NOMO-1 (cell line): ENCODE data around the gene DCANP1.
A peak's percentile ranks its signal among the peaks of the same experiment; 100 is the strongest.

Experiments used
- DNase-seq, 2 experiments: peaks; one replicate each; lab custom pipeline; 2025; ENCODE audit not compliant: unreplicated experiment in 2 of 2; lab: John Stamatoyannopoulos, UW

The DCANP1 gene

DNA sequence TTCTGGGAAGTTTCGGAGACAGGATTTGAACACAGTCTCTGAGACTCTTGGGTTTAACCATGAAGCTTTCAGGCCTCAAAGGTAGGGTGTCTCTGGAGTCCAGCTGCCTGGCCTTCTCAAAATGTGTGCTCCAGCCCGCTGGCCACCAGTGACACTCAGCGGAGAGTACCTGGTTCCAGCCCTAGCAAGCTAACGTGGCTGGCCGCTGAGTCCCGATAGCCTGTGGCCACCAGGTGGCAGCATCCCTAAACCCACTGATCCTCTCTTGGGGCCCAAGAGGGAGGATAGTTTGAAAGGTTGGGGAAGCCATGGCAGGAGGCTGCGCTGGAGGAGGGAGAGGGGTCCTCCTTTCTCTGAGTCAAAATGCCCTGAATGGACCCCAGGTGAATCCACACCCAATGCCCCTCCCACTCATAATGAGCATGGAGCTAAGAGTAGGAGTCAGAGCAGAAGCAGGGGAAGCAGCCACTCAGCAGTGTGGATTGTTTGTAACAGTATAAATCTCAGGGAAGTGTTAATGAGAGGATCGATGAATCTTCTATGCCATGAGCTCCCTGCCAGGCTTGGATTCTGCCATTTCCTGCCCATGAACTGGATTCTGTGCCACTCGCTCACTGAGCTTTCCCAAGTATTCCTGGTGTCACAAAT lies 10.4 kb upstream of the DCANP1 start:
- DNase-seq: peak; percentile 63 to 66

DNA sequence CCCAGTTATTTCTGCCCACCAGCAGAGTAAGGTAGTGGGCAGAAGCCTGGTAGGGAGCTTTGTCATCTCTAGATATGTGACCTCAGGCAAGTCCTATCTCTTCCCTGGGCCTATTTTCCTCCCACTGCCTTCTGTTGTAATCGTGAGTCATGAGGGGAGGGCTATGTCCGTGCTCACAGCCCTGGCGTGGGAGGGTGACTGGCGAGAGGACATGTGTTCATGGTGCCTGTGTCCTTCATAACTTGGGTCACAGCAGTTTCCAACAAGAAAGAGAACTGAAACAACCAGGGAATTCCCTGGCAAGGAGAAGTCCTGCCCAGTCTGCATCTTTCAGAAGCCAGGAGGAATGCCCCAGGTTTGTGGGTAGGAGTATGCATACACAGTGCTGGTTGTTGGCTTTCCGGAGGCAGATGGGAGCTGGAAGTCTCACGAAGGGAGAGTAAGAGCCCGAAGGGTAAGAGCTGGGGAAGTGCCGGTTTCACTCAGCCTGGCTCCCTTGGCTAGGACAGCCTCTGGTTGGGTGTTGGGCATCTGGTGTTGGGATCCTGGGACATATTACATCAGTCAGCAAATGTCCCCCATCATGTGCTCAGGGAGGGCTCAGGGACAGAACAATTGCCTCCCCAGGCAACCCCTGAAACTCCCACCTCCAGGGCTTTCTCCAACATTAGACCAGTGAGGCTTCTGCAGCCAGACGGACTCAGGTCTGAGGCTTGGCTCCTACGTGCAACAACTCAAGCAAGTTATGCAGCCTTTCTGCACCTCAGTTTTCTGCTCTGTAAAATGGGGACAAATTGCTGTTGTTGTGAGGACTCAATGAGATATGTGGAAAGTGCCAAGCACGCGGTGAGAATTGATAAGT lies 9.3 kb upstream of the DCANP1 start:
- peak; percentile 69 to 81 for DNase-seq

DNA sequence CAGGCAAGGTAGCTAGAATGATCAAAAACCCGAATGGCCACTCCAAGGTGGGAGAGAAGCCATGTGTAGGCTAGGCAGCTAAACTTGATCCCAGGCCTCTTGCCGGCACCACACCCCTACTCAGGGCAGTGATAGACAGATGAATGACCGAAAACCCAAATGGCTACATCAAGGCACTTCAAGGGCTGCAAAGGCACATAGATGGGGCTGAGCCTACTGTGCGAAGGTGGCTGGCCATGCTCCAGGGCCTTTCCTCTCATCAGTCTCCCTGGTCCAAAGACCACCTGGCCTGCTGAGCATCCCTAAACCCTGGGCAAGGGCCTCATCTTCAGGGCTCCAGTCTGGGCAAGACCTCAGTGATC lies 8.7 kb upstream of the DCANP1 start:
- no peak for DNase-seq

DNA sequence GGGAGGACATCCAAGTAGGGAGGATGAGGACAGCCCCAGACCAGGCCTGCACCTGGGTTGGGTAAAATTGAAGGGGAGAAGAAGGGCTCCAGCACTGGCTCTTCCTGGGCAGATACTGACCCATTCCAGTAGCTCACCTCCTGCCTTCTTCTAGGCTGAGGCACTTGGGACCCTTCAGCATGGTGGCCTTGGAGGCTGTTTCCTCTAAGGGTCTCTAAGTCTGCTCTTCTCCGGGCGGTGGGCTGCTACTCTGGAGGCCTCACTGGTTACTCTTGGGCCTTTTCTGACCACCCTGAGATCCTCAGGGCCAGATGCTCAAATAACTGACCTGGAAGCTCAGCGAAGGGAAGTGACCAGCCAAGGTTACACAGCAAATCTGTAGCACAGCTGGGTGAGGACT lies 7.8 kb upstream of the DCANP1 start:
- DNase-seq: no peak

DNA sequence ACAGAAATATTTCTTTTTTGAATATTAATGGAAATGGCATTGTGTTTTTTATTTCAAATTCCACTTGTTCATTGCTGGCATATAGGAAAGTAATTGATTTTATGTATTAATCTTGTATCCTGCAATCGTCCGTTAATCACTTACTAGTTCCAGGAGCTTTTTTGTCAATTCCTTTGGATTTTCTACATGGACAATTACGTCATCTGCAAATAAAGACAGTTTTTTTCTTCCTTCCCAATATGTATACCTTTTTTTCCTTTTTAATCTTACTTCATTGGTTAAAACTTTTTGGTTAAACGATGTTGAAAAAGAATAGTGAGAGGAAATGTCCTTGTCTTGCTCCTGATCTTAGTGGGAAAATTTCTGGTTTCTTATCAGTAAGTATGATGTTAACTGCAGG lies 6.5 kb upstream of the DCANP1 start:
- DNase-seq: no peak

DNA sequence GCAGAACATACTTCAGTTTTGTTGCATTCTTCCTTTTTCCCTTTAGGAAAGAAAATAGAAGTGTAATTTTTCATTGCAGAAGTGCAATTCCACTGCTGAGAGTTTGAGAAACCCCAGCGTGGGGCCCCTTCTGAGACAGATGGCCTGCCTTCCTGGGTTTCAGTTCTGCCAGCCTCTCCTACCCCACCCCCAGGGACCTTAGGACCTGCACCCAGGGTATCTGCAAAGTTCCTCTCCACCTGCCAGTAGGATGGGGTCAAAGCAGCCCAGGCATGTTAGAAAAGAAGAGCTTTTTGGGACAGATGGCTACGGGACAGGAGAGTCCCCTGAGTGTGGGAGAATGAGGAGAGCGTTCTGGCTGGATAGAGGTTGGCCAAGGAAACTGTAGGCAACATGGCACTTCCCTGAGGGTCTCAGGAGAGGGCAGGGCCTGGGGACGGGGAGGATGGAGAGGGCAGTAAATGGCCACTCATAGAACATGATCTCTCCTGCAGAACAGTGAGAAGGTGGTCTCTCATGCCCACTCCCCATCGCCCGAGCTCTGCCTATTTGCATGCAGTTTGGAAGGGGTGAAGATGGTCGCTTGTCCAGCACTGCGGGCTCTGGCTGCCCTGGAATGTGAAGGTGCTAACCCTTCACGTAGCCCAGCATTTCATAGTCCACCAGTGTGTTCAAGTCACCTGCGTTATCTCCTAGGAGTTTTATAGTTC lies 5.3 kb upstream of the DCANP1 start, which contains the start of gene TIFAB:
TSS of gene TIFAB (minus strand) at position 31 of the 710 bp plus-strand sequence. CDS start 2,412 bp downstream, outside the sequence.
- DNase-seq: peak; percentile 28 to 35

DNA sequence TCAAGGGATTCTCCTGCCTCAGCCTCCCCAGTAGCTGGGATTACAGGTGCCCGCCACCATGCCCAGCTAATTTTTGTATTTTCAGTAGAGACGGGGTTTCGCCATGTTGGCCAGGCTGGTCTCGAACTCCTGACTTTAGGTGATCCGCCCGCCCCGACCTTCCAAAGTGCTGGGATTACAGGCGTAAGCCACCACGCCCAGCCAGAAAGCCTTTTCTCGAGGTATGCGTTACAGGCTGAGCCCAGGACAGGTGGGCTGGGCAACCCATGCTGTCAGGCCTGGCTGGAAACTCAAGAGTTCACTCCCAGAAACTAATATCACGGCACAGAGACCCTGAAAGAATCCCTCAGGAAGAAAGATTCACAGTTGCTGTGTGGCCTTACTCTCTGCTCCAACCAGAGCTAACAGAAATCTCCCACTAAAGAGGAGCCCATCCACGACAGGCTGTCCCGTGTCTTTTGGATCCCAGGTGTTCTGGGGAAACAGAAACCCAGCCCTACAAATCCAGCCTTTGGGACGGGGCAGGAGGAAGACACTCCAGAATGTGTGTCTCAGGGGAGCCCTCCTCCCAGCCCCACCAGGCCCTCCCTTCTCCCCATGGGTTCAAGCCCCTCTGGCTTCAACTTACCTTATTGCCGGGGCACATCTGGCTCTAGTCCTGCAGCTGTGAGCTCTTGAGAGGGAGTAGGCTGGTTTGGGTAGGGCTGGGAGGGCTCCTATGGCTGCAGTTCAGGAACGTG lies 4.6 kb upstream of the DCANP1 start:
- DNase-seq: no peak

DNA sequence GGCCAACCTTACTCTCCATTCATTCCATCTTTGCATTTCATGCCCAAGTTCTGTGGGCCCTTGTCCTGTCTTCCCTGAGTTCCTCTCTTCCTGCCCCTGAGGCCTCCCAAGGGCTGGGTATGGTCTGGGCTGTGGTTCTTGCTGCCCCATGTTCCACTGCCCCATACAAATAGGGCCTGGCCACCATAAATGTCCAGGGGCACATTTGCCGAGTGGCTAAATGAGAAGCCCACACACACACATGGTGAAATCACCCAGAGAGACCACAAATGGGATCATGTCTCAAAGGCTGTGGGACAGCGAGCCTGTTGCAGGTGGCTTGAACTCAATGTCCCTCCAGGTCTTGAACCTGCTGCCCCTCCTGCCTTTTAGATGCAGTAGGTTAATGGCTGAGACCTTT lies 3.8 kb upstream of the DCANP1 start:
- no peak for DNase-seq

DNA sequence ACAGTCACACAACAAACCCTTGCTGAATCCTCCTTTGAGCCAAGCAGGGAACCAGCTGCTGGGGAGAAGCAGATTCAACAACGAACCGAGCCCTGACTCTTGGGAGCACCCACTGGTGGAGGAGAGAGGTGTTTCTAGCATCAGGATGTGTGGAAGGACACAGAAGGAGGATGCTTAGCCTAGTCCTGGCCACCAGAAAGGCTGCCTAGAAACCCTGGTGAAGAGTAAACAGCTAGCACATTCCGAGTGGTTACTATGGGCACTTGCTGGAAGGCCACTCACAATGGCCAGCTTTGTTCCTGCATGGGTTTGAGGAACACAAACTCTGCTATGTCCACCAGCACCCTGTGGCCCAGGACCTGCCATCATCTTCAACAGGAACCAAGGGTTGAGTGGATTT lies 3.2 kb upstream of the DCANP1 start:
- DNase-seq: no peak

DNA sequence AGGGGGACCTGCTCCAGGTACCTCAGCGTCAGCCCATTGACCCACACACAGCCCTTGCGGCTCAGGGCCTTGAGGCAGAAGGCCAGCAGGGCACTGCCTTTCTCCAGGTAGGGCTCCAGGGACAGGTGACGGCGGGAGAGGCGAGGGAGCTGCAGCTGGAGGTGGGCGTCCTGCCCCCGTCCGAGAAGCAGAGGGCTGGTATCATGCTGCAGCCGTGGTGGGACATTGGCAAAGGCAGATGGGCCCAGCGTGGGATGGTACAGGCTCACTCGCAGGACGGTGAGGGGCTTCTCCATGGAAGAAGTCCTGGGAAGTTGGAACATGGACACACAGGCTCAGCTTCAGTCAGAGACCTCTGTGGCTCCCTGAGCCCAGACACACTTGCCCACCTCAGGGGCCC lies 2.5 kb upstream of the DCANP1 start:
- no peak for DNase-seq

DNA sequence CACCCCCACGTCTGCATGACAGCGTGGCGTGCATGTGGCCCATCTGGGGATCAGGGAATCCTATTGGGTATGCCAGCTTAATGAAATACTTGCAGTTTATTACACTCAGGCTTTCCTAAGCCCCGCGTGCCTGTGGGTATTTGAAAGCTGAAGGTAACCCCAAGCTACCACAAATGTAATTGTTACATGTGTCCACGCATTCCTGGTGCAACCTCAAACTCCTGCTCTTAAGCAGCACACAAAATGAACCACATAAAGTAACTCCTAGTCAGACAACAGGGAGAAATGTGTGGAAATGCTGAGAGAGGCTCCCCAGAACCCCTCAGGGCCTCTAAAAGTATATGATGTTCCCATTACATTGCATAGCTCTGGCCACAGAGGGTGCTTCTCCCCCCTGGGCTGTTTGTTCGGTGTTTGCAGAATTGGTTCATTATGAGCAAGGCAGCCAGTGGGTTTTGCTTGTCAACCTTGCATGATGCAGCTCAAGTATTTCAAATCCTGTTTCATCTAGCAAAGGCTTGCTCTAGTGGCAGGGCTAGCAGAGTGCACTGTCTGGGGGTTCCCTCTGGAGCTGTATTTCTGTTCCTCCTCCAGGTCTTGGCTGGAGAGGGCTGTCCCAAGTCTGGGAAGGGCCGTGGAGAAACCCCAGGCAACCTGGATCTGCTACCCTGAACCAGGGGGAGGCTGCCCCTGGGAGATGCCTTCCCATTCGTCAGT lies 1.8 kb upstream of the DCANP1 start:
- DNase-seq: no peak

DNA sequence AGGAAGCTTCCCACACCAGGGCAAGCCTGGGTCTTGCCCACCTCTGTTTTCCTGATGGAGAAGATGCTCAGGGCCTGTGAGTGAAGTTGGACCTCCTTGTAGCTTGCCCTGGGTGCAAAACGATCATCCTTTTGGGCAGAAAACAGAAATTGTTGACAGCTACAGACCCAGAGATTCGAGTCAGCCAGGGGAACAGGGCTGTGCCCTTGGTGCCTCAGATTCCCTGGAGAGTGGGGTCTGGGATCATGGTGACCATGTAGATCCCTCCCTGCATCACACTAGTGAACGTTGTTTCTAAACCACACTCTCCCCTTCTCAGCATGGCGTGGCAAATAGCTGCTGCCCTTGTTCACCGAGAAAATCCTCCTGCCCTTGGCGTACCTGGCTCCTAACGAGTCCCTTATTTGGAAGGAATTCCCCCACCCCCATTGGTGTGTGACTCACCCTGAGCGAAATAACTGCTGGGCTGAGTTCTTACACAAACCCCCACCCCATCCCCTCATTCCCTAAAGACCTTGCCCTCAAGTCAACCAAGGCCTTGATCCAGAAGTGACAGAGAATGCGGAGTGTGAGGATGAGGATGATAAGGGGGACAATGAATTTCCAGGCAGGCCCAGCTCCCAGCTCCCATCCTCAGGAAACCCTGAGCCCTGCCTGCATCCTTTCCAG lies 1.1 kb upstream of the DCANP1 start:
- no peak for DNase-seq

DNA sequence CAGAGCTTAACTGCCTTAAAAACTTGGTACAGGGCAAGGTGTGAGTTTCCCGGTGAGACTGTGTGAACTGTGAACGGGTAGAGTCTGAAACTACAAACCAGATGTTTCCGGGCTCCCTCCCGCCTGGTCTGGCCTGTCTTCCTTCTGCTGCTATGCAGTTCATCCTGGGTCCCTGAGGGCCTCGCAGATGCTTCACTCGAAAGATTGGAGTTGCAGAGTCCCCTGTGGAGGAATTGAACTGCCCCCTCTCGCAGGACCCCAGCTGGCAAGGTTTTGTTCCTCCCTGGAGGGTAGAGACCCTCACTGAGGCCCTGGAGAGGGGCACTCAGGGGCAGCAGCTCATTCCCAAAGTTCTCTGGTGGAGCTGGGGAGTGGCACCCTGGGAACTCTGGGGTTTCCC lies 533 bp downstream of the DCANP1 start:
- no peak for DNase-seq

DNA sequence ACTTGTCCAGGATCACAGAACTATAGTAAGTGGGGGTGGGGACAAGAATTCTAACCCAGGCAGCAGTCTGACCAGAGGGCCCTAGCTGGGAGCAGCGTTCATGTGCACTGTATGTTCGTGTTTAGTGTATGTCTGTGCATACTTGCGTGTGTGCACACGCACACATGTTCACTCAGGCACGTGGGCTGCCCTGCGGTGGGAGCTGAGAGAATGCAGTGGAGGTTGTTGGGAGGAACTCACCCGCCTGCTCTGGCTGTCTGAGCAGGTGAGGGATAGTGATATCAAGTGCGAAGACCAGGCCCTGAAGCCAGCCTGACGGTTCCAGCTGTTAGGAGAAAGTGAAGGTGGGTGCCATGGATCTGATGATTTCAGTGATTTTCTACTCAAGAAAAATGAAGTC lies 942 bp downstream of the DCANP1 start:
- DNase-seq: no peak

DNA sequence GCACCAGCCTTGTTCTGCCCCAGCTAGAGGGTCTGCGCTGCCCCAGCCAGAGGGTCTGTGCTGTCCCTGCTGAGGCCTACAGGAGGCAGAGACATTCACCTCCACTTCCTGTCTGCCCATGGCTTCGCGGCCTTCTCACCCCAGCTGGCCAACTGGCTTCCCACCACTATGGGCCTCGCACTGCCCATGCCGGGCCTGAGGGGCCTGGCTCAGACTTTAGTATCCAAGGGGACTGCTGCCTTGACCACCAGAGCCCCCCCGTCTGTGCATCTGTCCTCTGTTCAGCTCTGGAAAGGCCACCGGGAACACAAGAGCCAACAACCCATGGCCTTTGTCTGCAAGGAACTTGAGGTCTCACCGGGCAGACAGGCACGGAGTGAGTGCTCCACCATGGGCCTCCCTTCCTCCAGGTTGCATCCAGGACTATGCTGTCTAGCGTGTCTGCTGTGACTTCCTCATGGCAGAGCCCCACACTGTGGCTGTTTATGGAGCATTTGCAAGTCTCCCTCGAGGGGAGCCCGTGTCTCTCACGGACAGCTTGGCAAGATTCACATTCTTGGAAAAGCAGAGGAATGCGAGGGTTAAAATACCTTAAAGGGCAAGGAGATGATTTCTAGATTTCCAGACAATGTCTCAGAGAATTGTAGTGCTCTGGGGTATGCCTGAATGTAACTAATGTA lies 1.7 kb downstream of the DCANP1 start:
- no peak for DNase-seq

DNA sequence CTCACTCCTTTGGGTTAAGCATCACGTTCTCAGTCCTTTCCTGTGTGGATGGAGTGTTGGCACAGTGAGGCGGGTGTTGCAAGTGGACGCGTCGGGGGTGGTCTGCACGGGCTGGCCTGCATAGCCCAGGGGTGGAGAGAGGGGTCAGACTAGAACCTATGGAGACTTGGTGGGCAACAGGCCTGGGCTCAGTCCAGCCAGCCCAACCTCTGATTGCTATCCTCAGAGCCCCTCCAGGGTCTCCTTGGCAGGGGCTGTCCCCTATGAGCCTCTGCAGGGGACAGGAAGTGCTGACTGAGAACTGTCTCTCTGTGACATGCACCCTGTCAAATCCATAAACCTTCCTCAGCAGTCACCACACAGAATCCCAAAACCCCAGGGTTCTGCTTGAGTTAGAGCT lies 2.3 kb downstream of the DCANP1 start:
- no peak for DNase-seq

DNA sequence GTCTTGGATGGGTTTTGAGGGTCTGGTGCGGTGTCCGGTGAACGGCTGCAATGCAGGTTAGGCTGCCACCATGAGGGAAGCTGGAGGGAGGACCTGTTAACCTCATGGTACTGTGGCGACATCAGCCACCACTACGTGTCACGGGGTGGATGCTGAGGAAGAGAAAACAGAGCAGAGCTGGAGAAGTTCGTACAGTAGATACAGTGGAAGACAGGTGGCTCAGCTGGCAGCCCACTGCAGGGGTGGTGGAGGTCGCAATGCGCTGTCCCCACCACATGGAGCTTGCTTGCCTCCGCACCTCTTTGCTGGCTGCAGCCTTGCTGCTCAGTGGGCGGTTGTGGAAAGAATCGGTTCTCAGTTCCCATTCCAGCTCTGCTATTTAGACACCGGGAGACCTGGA lies 2.8 kb downstream of the DCANP1 start:
- peak in 1 of 2 experiments; percentile 29 for DNase-seq

DNA sequence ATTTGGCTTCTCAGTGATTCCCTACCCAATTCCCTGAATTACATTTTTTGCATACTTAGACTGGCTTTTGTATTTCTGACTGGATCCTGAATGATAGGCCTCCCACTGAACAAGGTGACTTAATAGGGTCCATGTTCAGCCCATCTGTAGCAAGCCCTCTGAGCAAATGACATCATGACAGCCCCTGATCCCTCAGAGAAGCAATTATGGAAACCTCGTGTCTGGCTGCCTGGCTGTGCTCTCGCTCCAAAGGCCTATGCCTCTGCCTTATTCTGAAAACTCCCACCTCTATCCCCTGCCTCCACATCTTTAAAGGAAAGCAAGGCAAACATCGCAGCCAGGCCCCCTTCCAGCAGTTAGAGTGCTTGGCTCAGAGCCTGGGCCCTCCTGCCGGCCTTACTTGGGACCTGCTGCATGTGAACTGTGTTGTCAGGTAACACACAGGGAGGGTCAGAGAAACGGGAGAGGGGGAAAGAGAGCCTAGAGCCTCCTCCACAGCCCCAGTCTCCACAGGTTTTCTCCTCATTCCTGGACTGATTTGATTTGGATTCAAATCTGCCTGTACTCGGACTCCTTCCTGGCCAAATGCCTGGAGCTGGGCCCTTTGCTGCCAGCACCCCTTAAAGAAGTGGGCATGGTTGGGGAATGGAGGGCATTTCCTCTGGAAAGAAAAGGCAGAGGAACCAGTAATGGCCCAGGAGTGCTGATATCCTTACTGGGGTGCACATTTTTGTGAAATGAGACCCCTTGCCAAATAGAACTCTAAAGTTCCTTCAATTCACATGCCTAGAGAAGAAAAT lies 3.8 kb downstream of the DCANP1 start:
- DNase-seq: no peak
